ENCODE measurements around the gene MYL10. TPM values are rescaled to one million over a fixed set of nuclear protein-coding genes. Genes with fewer than 3 reads are reported as not detected.

The MYL10 gene
- polyA plus RNA-seq, 1 donor from 2014 or later = not detected

- TF ChIP-seq RAD21 (conservative IDR thresholded peaks at IDR 0.05) = no peak
- no peak for TF ChIP-seq CTCF (IDR thresholded peaks at IDR 0.05; ENCODE audit: poor library complexity, severe bottlenecking)
- no peak for TF ChIP-seq SMC3 (conservative IDR thresholded peaks at IDR 0.05; ENCODE audit: poor library complexity)
- no peak for TF ChIP-seq REST (IDR thresholded peaks at IDR 0.05; ENCODE audit: borderline replicate concordance)
- no peak for TF ChIP-seq MXI1 (conservative IDR thresholded peaks at IDR 0.05; ENCODE audit: poor library complexity, severe bottlenecking)
- no peak for TF ChIP-seq POLR2AphosphoS5 (IDR thresholded peaks at IDR 0.05)
- Histone ChIP-seq H3K4me2 (ENCODE audit: low read length) (no peak overlapping the region), H2AFZ (ENCODE audit: low read depth, low read length) (no peak overlapping the region), H4K20me1 (ENCODE audit: insufficient read depth) (no peaks in the 10 kb centered on the region), H3K36me3 (ENCODE audit: insufficient read depth, low read length) (no peaks in the 10 kb centered on the region), H3K9me3 (ENCODE audit: low read length) (no peaks in the 10 kb centered on the region), H3K79me2 (replicated peaks; ENCODE audit: insufficient read depth, low read length) (no peaks in the 10 kb centered on the region), H3K27ac (ENCODE audit: low read length) (no peak overlapping the region), H3K9me2 (ENCODE audit: insufficient read depth, low read length) (no peaks in the 10 kb centered on the region), H3K4me3 (ENCODE audit: low read length) (no peak overlapping the region), H3K27me3 (ENCODE audit: insufficient read depth, low read depth, low read length) (no peaks in the 10 kb centered on the region), H3K9ac (ENCODE audit: low read length) (no peak overlapping the region), H3F3A (ENCODE audit: insufficient read depth, low read length, poor library complexity, severe bottlenecking) (no peaks in the 10 kb centered on the region)
Measured at GRCh38 chr7:101671371-101672356, 42.6 kb upstream of the MYL10 start.

- no peaks in the 10 kb centered on the region for H3F3A ChIP-seq (ENCODE audit: insufficient read depth, low read length, poor library complexity, severe bottlenecking)
- H3K9me2 ChIP-seq (ENCODE audit: insufficient read depth, low read length) = no peaks in the 10 kb centered on the region
- TF ChIP-seq MXI1 (conservative IDR thresholded peaks at IDR 0.05; ENCODE audit: poor library complexity, severe bottlenecking) = no peak
- no peak for TF ChIP-seq CTCF (IDR thresholded peaks at IDR 0.05; ENCODE audit: poor library complexity, severe bottlenecking)
- no peak for TF ChIP-seq REST (IDR thresholded peaks at IDR 0.05; ENCODE audit: borderline replicate concordance)
- TF ChIP-seq EP300 (conservative IDR thresholded peaks at IDR 0.05; ENCODE audit: poor library complexity, severe bottlenecking) = no peak
- TF ChIP-seq EZH2 (IDR thresholded peaks at IDR 0.05; ENCODE audit: borderline replicate concordance, insufficient read depth, low read length, poor library complexity, severe bottlenecking) = no peak
- TF ChIP-seq TAF1 (IDR thresholded peaks at IDR 0.05; ENCODE audit: low read depth) = no peak
- no peak for TF ChIP-seq RAD21 (conservative IDR thresholded peaks at IDR 0.05)
- TF ChIP-seq POLR2AphosphoS5 (IDR thresholded peaks at IDR 0.05) = no peak
- TF ChIP-seq SMC3 (conservative IDR thresholded peaks at IDR 0.05; ENCODE audit: poor library complexity) = no peak
Measured at GRCh38 chr7:101669307-101669706, 40.2 kb upstream of the MYL10 start.

More at GRCh38 chr7:101669307-101669706, 40.2 kb upstream of the MYL10 start:
- no peaks in the 10 kb centered on the region for H4K20me1 ChIP-seq (ENCODE audit: insufficient read depth)
- no peaks in the 10 kb centered on the region for H3K9me3 ChIP-seq (ENCODE audit: low read length)
- no peak overlapping the region for H2AFZ ChIP-seq (ENCODE audit: low read depth, low read length)
- H3K4me3 ChIP-seq (ENCODE audit: low read length) = no peak overlapping the region
- no peaks in the 10 kb centered on the region for H3K79me2 ChIP-seq (replicated peaks; ENCODE audit: insufficient read depth, low read length)
- no peak overlapping the region for H3K9ac ChIP-seq (ENCODE audit: low read length)
- no peaks in the 10 kb centered on the region for H3K27me3 ChIP-seq (ENCODE audit: insufficient read depth, low read depth, low read length)
- no peak overlapping the region for H3K4me2 ChIP-seq (ENCODE audit: low read length)
- no peak overlapping the region for H3K27ac ChIP-seq (ENCODE audit: low read length)
- H3K36me3 ChIP-seq (ENCODE audit: insufficient read depth, low read length) = no peaks in the 10 kb centered on the region

All from neural cell (in vitro differentiated cells).